GM23338 (cell line): ENCODE measurements around the gene CHSY1. TPM values are rescaled to one million over a fixed set of nuclear protein-coding genes. Genes with fewer than 3 reads are reported as not detected.

Experiments
- ATAC-seq: fragments of 200-7000 bp; cut with Tn5 transposase; 3 replicates; pipeline ENCODE4 v1.9.1; 2020
- DNase-seq: peaks from one replicate; pipeline ENCODE4 v3.0.0-alpha.2; 2015; ENCODE audit warnings: low spot score
- H2AFZ ChIP-seq: fragments of 200-600 bp; sonication (generic); 2 replicates; pipeline ENCODE4 v1.8.0; 2016; ENCODE audit warnings: antibody characterized with exemption, mild to moderate bottlenecking, moderate library complexity
- H3F3A ChIP-seq: fragments of 200-600 bp; sonication (generic); replicated peaks from 2 replicates; pipeline ENCODE4 v1.8.0; 2017; ENCODE audit warnings: antibody characterized with exemption, mixed run types, low read depth
- H3K27ac ChIP-seq: fragments of 200-600 bp; sonication (generic); 2 replicates; pipeline ENCODE4 v1.6.1; 2016; ENCODE audit warnings: low read depth
- H3K27me3 ChIP-seq: fragments of 200-600 bp; sonication (generic); 2 replicates; pipeline ENCODE4 v1.8.0; 2016; ENCODE audit warnings: mild to moderate bottlenecking, mixed run types, moderate library complexity; ENCODE audit not compliant: insufficient read depth
- H3K36me3 ChIP-seq: fragments of 200-600 bp; sonication (generic); 2 replicates; pipeline ENCODE4 v1.8.0; 2016; ENCODE audit warnings: mild to moderate bottlenecking; ENCODE audit not compliant: insufficient read depth
- H3K4me1 ChIP-seq: fragments of 200-600 bp; sonication (generic); 2 replicates; pipeline ENCODE4 v1.8.0; 2016; ENCODE audit warnings: mild to moderate bottlenecking, moderate library complexity; ENCODE audit not compliant: insufficient read depth
- H3K4me2 ChIP-seq: fragments of 200-600 bp; sonication (generic); 2 replicates; pipeline ENCODE4 v1.7.1; 2017; ENCODE audit warnings: mixed run types
- H3K4me3 ChIP-seq: fragments of 200-600 bp; sonication (generic); 2 replicates; pipeline ENCODE4 v1.6.1; 2016; ENCODE audit warnings: mixed run types
- H3K79me2 ChIP-seq: fragments of 200-600 bp; sonication (generic); replicated peaks from 2 replicates; pipeline ENCODE4 v1.8.0; 2017; ENCODE audit warnings: mild to moderate bottlenecking; ENCODE audit not compliant: insufficient read depth
- H3K9me2 ChIP-seq: fragments of 200-600 bp; sonication (generic); 2 replicates; pipeline ENCODE4 v1.8.0; 2017; ENCODE audit not compliant: insufficient read depth
- H4K20me1 ChIP-seq: fragments of 200-600 bp; sonication (generic); replicated peaks from 2 replicates; pipeline ENCODE4 v1.8.0; 2017; ENCODE audit warnings: mild to moderate bottlenecking; ENCODE audit not compliant: insufficient read depth
- H3K27ac Mint-ChIP-seq: 2 replicates; pipeline ENCODE4 v1.8.0; 2020; ENCODE audit warnings: inconsistent platforms, mild to moderate bottlenecking, moderate library complexity, mixed read lengths
- H3K27me3 Mint-ChIP-seq: 3 replicates; pipeline ENCODE4 v1.8.0; 2022; ENCODE audit warnings: low read depth, mild to moderate bottlenecking, moderate library complexity, mixed read lengths, inconsistent platforms; ENCODE audit not compliant: insufficient read depth, poor library complexity
- H3K36me3 Mint-ChIP-seq: 3 replicates; pipeline ENCODE4 v1.8.0; 2021; ENCODE audit warnings: low read depth, mild to moderate bottlenecking, inconsistent platforms, moderate library complexity, mixed read lengths
- H3K4me1 Mint-ChIP-seq: 3 replicates; pipeline ENCODE4 v1.8.0; 2020; ENCODE audit warnings: mild to moderate bottlenecking, inconsistent platforms, mixed read lengths
- H3K4me3 Mint-ChIP-seq: 3 replicates; pipeline ENCODE4 v1.8.0; 2021; ENCODE audit warnings: moderate library complexity, mild to moderate bottlenecking, inconsistent platforms, mixed read lengths
- H3K9me3 Mint-ChIP-seq: 3 replicates; pipeline ENCODE4 v1.8.0; 2020; ENCODE audit warnings: moderate library complexity, mild to moderate bottlenecking, inconsistent platforms, mixed read lengths
- CREB1 ChIP-seq: fragments of 250-450 bp; sonication (Bioruptor Pico); IDR thresholded peaks from 2 replicates; pipeline ENCODE4 v1.5.0; 2020; ENCODE audit warnings: low read depth, mild to moderate bottlenecking, moderate library complexity
- CTCF ChIP-seq, 2 experiments: fragments of 200-600 bp in 1 of 2; sonication (generic) in 1 of 2; conservative IDR thresholded peaks; 2 replicates each; pipeline versions ENCODE4 v1.5.1 to v1.6.1; 2016 to 2017; ENCODE audit warnings: antibody characterized with exemption in 2 of 2, low read depth in 2 of 2, mild to moderate bottlenecking in 2 of 2, moderate library complexity in 1 of 2
- ETS1 ChIP-seq: IDR thresholded peaks from 2 replicates; pipeline ENCODE4 v1.6.1; 2016; ENCODE audit warnings: antibody characterized with exemption
- EZH2 ChIP-seq: fragments of 200-600 bp; sonication (generic); IDR thresholded peaks from one replicate; pipeline ENCODE4 v1.8.0; 2017; ENCODE audit warnings: antibody characterized with exemption, mild to moderate bottlenecking, low read depth; ENCODE audit not compliant: unreplicated experiment
- EZH2phosphoT487 ChIP-seq: fragments of 200-600 bp; sonication (generic); IDR thresholded peaks from one replicate; pipeline ENCODE4 v1.8.1; 2018; ENCODE audit warnings: antibody characterized with exemption; ENCODE audit not compliant: unreplicated experiment
- JUNB ChIP-seq: IDR thresholded peaks from one replicate; pipeline ENCODE4 v1.6.1; 2016; ENCODE audit warnings: antibody characterized with exemption; ENCODE audit not compliant: unreplicated experiment
- NANOG ChIP-seq: IDR thresholded peaks from 2 replicates; pipeline ENCODE4 v1.6.1; 2016; ENCODE audit warnings: antibody characterized with exemption, borderline replicate concordance
- POLR2AphosphoS5 ChIP-seq: IDR thresholded peaks from 2 replicates; pipeline ENCODE4 v1.6.1; 2016; ENCODE audit warnings: antibody characterized with exemption, low read depth
- REST ChIP-seq: IDR thresholded peaks from one replicate; pipeline ENCODE4 v1.6.1; 2018; ENCODE audit warnings: antibody characterized with exemption; ENCODE audit not compliant: unreplicated experiment
- STAT1 ChIP-seq: IDR thresholded peaks from one replicate; pipeline ENCODE4 v1.6.1; 2016; ENCODE audit warnings: antibody characterized with exemption; ENCODE audit not compliant: unreplicated experiment
- ZNF114 ChIP-seq: fragments of 250-450 bp; sonication (Bioruptor Pico); IDR thresholded peaks from 2 replicates; pipeline ENCODE4 v1.5.0; 2020; ENCODE audit warnings: mild to moderate bottlenecking, moderate library complexity
- ZNF331 ChIP-seq: fragments of 250-450 bp; sonication (Bioruptor Pico); IDR thresholded peaks from 2 replicates; pipeline ENCODE4 v1.5.0; 2020; ENCODE audit warnings: low read depth, mild to moderate bottlenecking, moderate library complexity
- ZNF462 ChIP-seq: fragments of 250-450 bp; sonication (Bioruptor Pico); IDR thresholded peaks from 2 replicates; pipeline ENCODE4 v1.5.0; 2020; ENCODE audit warnings: mild to moderate bottlenecking, moderate library complexity
- polyA plus RNA-seq: library from polyadenylated mRNA; unstranded; fragments of >200 nt; fragmentation: Nextera tagmentation; extraction: Ambion mirVana; gene quantifications from 2 replicates; pipeline ENCODE4 v1.2.1, GENCODE V29; 2016
- total RNA-seq: library from RNA; depleted of rRNA; stranded (reverse); fragments of >200 nt; shearing (Covaris generic); gene quantifications from 2 replicates; pipeline ENCODE4 v1.2.3, GENCODE V29; 2014

Gene CHSY1
- total and polyA plus RNA-seq, 2 experiments from 2014 or later, result 9.8 to 47.7 TPM

GRCh38 chr15:101176625-101177024 is 75.2 kb downstream of the CHSY1 start (continued):
- no peak for TF ChIP-seq POLR2AphosphoS5
- no peak for TF ChIP-seq ZNF114 (CRISPR knock-in tag)

- H4K20me1 ChIP-seq, result peaks cover 4% of the 10 kb centered on the region; the same call in 1 of the 2 replicates
- H3K4me2 ChIP-seq, result no peak overlapping the region
- ATAC-seq (no peak), DNase-seq (no peak)
- peaks cover 19% of the 10 kb centered on the region for H3K79me2 ChIP-seq
- H3K27me3 ChIP-seq, result no peaks in the 10 kb centered on the region
- H3K4me1 ChIP-seq, result peaks cover 17% of the 10 kb centered on the region; the same call in 1 of the 2 replicates
- H2AFZ ChIP-seq, result no peak overlapping the region
- H3K27ac ChIP-seq, result no peak overlapping the region
- Mint-ChIP-seq H3K4me3 (no peak overlapping the region), H3K36me3 (peaks cover 48% of the 10 kb centered on the region), H3K4me1 (peaks cover 36% of the 10 kb centered on the region), H3K9me3 (no peaks in the 10 kb centered on the region), H3K27ac (no peak overlapping the region), H3K27me3 (peaks cover 16% of the 10 kb centered on the region)
- H3K9me2 ChIP-seq, result no peaks in the 10 kb centered on the region
- H3K36me3 ChIP-seq, result no peaks in the 10 kb centered on the region
- H3F3A ChIP-seq, result peaks cover 11% of the 10 kb centered on the region
- no peak overlapping the region for H3K4me3 ChIP-seq
- no peak for TF ChIP-seq CREB1 (CRISPR knock-in tag)
- no peak for TF ChIP-seq ETS1
- no peak for TF ChIP-seq REST
- TF ChIP-seq ZNF462 (CRISPR knock-in tag), result no peak
- TF ChIP-seq CTCF (conservative IDR thresholded peaks at IDR 0.05; ENCODE audit: low read depth in 2 of 2), result no peak
- no peak for TF ChIP-seq ZNF114 (CRISPR knock-in tag)
- TF ChIP-seq STAT1, result no peak
- TF ChIP-seq EZH2, result no peak
- TF ChIP-seq ZNF331 (CRISPR knock-in tag), result no peak
- no peak for TF ChIP-seq JUNB
- TF ChIP-seq EZH2phosphoT487, result no peak
- no peak for TF ChIP-seq NANOG
- no peak for TF ChIP-seq POLR2AphosphoS5
Observed at GRCh38 chr15:101175401-101175800, 76.4 kb downstream of the CHSY1 start.
